Keratinocyte (primary cell): ENCODE data around the gene AMDHD2.

Experiments
- EZH2 ChIP-seq: IDR thresholded peaks from one replicate; pipeline ENCODE4 v1.6.1; 2012; ENCODE audit warnings: inconsistent platforms, mild to moderate bottlenecking, low read length, moderate library complexity
- TF ChIP-seq, protein P1 (sequence below), 3 experiments: IDR thresholded peaks in 1 of 3; conservative IDR thresholded peaks in 1 of 3; optimal IDR thresholded peaks in 1 of 3; 2 replicates in 2 of 3; 3 replicates in 1 of 3; pipeline versions ENCODE3 to v1.5.1; 2011; ENCODE audit warnings: low read length in 3 of 3, mild to moderate bottlenecking in 3 of 3, moderate library complexity in 2 of 3, control low read depth in 1 of 3, inconsistent platforms in 1 of 3; ENCODE audit not compliant: insufficient read depth in 2 of 3; ENCODE audit errors: extremely low read depth in 1 of 3

DNA sequence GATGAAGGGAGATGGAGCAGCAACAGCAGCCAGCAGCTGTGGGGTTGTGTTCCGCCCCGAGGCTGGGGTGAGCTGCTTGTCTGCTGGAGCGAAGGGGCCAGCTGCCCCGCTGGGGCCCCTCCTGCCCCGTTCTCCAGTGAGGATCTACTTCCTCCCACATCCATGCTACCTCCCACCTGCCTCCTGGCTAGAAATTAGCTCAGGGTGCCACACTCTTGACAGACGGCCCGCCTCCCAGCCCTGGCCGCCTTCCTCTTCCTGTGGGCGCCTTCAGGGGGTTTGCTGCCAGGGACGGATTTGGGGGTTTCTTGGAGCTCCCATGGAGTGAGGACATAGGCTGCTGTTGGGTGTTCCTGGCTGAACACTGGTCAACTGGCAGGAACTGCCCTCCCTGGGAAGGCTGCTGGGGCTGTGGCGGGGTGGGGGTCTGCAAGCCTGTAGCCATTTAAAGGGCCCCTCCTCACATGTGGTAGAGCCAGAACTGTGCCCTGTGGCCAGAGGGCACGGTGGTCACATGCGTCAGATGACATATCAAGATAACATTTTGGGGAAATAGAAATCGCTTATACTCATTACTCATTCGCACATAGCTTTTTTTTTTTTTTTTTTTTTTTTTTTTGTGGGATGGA is 32.2 kb upstream of the AMDHD2 start:
- TF ChIP-seq, protein P1, sequence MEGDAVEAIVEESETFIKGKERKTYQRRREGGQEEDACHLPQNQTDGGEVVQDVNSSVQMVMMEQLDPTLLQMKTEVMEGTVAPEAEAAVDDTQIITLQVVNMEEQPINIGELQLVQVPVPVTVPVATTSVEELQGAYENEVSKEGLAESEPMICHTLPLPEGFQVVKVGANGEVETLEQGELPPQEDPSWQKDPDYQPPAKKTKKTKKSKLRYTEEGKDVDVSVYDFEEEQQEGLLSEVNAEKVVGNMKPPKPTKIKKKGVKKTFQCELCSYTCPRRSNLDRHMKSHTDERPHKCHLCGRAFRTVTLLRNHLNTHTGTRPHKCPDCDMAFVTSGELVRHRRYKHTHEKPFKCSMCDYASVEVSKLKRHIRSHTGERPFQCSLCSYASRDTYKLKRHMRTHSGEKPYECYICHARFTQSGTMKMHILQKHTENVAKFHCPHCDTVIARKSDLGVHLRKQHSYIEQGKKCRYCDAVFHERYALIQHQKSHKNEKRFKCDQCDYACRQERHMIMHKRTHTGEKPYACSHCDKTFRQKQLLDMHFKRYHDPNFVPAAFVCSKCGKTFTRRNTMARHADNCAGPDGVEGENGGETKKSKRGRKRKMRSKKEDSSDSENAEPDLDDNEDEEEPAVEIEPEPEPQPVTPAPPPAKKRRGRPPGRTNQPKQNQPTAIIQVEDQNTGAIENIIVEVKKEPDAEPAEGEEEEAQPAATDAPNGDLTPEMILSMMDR (optimal IDR thresholded peaks at IDR 0.05 in 1 of 3, IDR thresholded peaks at IDR 0.05 in 1 of 3, conservative IDR thresholded peaks at IDR 0.05 in 1 of 3; ENCODE audit: extremely low read depth in 1 of 3, insufficient read depth in 2 of 3, low read length in 3 of 3) = no peak
- no peak for TF ChIP-seq EZH2
